DMS153 (cell line): ENCODE data around the gene GNAS.

Source experiments
- DNase-seq: peaks from one replicate; lab custom pipeline; 2025; lab: John Stamatoyannopoulos, UW

Gene GNAS

DNA sequence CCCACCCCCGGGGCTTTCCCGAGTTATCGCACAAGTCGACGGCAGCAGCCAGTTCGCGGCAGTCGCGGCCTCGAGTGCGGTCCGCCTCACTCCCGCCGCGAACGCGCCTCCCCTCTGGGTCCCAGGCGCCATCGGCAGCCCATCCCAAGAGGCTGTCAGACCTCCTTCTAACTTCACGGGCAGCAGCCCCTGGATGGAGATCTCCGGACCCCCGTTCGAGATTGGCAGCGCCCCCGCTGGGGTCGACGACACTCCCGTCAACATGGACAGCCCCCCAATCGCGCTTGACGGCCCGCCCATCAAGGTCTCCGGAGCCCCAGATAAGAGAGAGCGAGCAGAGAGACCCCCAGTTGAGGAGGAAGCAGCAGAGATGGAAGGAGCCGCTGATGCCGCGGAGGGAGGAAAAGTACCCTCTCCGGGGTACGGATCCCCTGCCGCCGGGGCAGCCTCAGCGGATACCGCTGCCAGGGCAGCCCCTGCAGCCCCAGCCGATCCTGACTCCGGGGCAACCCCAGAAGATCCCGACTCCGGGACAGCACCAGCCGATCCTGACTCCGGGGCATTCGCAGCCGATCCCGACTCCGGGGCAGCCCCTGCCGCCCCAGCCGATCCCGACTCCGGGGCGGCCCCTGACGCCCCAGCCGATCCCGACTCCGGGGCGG, 1.6 kb downstream of the GNAS start:
- no peak for DNase-seq

DNA sequence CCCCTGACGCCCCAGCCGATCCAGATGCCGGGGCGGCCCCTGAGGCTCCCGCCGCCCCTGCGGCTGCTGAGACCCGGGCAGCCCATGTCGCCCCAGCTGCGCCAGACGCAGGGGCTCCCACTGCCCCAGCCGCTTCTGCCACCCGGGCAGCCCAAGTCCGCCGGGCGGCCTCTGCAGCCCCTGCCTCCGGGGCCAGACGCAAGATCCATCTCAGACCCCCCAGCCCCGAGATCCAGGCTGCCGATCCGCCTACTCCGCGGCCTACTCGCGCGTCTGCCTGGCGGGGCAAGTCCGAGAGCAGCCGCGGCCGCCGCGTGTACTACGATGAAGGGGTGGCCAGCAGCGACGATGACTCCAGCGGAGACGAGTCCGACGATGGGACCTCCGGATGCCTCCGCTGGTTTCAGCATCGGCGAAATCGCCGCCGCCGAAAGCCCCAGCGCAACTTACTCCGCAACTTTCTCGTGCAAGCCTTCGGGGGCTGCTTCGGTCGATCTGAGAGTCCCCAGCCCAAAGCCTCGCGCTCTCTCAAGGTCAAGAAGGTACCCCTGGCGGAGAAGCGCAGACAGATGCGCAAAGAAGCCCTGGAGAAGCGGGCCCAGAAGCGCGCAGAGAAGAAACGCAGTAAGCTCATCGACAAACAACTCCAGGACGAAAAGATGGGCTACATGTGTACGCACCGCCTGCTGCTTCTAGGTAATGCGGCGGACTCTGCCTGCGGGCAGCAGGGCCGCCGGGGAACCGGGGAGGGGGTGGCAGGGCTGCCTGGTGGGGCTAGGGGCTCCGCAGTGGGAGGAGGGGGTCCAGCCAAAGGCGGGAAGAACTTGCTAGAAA, 2.3 kb downstream of the GNAS start:
- no peak for DNase-seq

DNA sequence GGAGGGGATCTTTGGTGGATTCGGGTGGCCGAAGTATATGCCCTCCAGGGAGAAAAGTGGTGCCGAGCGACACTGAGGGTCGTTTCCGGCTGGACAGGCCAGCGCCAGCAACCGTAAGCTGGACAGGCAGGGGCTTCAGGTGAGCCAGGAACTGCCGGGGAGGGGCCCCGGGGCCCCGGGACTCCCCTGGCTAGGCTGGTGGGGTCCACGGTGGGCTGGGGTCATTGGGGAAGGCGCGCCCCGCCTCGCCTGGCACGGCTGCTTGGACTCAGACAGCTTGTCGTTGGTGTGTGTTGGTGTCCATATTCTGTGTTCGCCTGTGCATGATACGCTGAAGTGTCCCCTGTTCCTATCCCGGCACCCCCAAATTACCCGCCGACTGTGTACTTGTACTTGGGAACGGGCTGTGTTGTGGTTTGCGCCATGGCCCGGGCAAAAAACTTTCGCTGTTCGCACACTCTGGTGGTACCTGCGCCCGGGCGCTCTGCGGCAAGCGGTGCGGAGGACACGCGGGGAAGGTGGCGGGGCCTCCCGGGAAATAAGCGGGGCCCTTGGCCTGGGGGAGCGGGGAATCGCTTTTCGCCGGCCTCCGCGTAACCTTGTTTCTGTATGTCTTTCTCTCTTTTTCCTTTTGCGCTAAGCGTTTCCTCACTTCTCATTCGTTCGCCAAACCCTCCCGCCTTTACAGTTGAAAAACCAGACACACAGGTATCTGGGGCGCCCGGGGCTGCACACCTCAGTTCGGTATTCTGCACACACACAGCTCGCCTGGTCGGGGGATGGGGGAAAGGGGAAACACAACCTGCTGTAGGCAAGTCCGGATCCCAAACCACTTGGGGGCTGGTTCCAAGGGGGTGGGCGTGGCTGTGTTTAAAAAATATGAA, 3.2 kb downstream of the GNAS start:
- DNase-seq, result no peak

DNA sequence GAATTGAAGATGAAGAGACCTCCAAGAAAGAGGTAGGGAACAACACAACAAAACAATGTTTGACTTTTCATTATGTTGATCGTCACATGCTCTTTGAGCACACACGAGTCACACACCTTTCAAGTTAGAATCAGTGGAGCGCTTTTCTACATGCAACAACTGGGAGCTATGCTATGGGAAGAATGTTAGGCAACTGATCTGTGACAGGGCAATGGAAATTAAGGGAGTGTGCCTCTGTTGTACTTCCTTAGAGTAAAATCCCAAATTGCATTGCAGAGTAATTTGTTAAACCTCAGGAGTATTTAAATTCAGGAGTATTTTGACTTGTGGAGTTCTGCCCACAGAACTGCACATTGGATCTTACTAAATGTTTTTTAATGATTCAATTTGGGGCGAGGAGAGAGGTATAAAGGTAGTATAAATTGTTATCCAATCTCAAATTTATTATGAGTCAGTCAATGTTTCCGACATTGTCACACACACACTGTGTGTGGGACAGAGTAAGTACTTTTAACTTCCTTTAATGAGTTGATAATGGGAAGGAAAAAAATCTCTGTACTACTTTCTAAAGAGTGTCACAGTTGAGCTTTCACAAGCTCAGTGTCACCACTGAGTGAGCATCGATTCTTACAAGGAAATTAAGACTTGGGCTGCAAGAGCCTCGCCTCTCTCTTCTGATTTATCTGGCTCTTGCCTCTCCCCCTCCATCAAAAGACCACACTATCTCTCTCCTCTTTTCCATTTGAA, 10.7 kb downstream of the GNAS start:
- no peak for DNase-seq

DNA sequence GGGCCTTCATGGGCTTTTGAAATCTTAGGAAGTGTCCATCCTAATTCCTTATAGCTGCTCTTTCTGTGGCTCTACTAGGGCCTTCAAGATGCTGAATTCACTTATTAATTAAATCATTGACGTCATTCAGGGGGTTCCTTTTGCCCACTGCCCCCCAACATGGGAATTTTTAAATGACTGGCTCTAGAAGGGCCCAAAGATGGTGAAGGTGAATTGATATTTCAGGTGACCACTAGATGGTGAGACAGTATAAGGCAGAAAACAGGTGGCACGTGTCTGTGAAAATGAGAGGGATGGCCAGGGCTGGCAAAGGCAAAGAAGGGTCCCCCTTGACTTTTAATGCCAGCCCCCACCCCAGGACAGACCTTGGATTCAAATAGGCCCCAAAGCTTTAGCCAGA, 11.8 kb downstream of the GNAS start:
- DNase-seq, result no peak

DNA sequence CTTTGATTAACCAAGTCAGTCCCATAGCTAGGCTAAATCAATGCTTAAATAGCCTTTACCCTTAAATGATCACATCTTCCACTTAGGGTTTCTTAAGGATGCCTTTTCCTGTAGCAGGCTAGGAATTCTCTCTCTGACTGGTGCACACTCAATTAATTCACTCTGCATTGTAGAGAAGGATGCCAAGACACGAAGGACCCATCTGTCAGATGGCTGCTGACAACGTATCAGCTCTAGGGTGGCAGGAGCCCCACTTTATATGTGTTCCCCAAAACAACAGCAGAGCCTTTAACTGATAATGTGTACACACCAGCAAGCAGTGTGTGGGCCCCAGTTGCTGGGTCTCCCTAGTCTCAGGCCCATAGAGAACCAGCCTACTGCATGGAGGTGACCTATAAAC, 13.3 kb downstream of the GNAS start:
- DNase-seq, result no peak

GRCh38 chr20:58867211-58867610, 14.7 kb downstream of the GNAS start:
- no peak for DNase-seq

GRCh38 chr20:58868795-58869194, 16.3 kb downstream of the GNAS start:
- no peak for DNase-seq

DNA sequence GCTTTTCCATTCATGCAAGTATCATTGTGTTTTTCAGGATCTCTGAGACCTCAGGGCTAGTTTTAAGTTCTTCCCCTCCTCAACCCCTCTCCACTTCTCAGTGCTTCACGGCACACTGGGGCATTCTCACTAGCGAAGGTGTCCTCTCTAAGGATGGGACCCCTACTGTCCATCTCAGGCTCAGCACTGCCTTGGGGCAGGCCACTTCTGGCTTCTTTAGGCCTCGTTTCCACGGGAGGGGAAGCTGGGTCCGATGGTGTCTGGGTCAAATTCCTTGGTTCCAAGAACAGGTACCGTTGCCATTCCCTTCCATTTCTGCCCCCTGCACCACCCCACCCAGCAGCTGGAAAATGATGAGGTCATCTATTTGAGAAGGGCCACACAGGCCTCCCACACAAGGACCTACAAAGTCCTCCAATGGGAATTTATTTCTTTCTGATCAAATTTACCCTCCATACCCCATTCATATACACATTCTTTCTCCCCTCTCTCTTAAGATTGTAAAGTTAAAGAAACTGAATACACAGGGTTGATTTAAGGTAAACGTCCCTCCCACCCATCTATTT, 17.2 kb downstream of the GNAS start:
- DNase-seq, result no peak

- DNase-seq, result peak; percentile 11
Measured at GRCh38 chr20:58870293-58871014, 17.9 kb downstream of the GNAS start.

GRCh38 chr20:58871533-58872102, 19.1 kb downstream of the GNAS start:
- no peak for DNase-seq

GRCh38 chr20:58874469-58874868, 22.0 kb downstream of the GNAS start:
- no peak for DNase-seq

DNA sequence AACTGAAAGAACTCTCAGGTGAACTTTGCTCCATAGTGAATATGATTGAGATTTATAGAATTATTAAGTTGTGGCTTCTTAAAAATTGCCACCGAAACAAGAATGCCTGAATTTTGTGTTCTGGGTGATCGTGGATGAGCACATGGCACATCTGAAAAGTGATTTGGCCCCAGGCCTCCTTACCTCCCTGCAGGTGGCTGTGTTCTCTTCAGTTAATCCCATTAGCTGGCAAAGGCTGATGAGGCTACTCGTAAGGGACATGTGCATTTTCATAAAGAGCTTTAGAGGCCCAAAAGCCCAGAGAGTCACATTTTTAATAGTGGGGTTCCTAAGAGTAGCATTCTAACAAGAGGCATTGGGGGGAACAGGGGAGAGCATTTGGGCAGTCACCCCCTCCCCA, 22.6 kb downstream of the GNAS start:
- no peak for DNase-seq

DNA sequence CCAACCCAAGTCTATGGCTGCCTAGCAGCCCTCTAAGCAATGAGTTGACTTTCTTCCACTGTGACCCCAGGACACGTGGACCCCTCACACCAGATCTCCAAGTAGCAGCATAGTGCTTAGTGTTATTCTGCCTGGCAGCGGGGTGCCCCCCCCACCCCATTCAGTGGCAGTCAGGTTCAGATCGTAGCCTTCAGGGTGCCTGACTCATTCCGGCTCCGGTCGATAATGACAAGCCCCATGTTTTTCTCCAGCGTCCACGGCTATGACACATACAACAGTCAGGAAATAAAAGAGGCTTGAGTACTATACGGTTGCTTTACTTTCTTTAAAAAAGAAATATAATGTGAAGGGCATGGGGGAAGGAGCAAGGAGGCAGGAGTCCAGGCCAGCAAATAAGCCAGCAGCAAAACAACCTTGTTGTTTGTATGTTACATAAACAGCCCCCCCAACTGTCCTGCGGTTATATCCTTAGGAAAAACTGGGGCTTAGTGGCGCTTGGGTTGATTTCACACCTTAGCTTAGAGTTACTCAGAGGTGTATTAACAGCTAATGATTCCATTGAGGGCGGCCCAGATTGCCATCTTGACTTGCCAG, 23.1 kb downstream of the GNAS start:
- DNase-seq, result no peak

DNA sequence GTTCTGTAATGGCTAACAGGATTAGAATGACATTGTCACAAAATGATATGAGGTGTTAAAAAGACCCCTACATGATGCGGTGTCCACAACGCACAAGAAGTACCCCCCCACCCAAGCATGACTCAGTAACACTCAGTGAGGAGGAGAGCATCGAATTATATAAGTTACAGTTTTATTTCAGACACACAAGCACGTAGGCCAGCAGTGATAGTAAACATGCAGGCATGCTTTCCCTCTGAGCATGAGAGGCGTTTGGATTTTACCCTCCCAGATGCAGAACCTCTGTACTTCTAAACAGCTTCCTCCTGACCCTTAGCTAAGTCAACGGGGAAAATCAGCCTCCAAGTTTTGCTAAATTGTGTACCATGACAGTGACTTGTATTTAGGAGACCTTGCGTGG, 23.9 kb downstream of the GNAS start:
- DNase-seq, result no peak

DNA sequence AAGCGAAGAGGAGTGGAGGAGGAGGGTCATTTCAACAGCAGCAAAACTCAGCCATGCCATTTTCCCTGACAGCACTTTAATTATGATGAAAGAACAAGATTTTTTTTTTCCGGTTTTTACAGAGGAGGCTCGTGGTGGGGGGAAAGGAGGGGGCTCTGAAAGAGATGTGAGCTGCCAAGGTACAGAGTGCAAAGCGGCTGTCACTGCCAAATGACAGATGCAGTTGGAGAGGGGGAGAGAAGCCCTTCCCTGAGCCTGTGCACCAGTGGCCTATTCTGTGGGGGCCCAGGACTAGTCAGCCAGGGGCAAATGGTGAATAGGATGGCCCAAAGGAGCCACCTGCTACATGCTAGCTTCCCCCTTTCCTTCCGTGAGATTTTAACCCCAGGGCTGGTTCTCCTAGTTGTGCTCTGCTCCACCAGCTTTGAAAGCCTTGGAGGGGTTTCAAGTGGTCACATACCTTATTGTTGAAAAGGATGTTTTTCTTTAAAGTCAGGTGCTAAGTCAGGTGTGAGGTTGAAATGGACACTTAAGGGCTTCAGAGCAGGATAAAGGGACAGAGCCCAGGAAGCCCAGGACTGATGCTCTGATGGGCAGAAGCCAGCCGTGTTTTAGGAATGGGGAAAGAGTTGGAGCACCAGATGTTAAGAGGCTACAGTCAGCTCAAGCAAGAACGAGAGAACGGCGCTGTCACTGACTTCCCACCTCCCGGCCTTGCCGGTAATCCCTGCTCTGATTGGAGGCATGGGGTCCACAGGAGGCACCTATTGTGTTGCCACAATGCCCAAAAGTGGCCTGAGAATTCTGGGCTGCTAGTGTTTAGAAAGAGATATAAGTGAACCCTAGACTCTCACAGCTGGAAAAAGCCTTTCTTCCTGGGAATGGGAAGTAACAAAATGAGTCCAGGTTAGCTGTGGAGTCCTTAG, 24.8 kb downstream of the GNAS start:
- DNase-seq, result no peak

- no peak for DNase-seq
Measured at GRCh38 chr20:58877976-58878360, 25.5 kb downstream of the GNAS start.

- DNase-seq, result no peak
Measured at GRCh38 chr20:58878399-58878798, 25.9 kb downstream of the GNAS start.

GRCh38 chr20:58880441-58880840, 27.9 kb downstream of the GNAS start:
- DNase-seq, result no peak
